Activated T-helper 1 cell treated with Interleukin-2 at 50 U/mL for 16 hours (primary cell): Measurements from ENCODE around the gene CCDC167.

Experiments
- DNase-seq: peaks from one replicate; pipeline ENCODE4 v3.0.0-alpha.2; 2020; ENCODE audit warnings: low read depth

Gene CCDC167

GRCh38 chr6:37488476-37488875 lies 11.2 kb downstream of the CCDC167 start:
- no peak for DNase-seq

GRCh38 chr6:37487591-37488380 lies 11.9 kb downstream of the CCDC167 start:
- DNase-seq = no peak

GRCh38 chr6:37486121-37486839 lies 13.4 kb downstream of the CCDC167 start:
- DNase-seq = no peak

GRCh38 chr6:37485291-37485702 lies 14.4 kb downstream of the CCDC167 start:
- no peak for DNase-seq

GRCh38 chr6:37484786-37485170 lies 14.9 kb downstream of the CCDC167 start:
- DNase-seq = no peak

GRCh38 chr6:37483917-37484785 lies 15.5 kb downstream of the CCDC167 start:
- DNase-seq = peak; percentile 65

- DNase-seq = no peak
Measured at GRCh38 chr6:37483252-37483901, 16.3 kb downstream of the CCDC167 start.

GRCh38 chr6:37482606-37483251 lies 17.0 kb downstream of the CCDC167 start:
- no peak for DNase-seq

- no peak for DNase-seq
Measured at GRCh38 chr6:37481711-37482605, 17.7 kb downstream of the CCDC167 start.

- no peak for DNase-seq
Measured at GRCh38 chr6:37480951-37481534, 18.6 kb downstream of the CCDC167 start.

GRCh38 chr6:37480118-37480736 lies 19.5 kb downstream of the CCDC167 start:
- DNase-seq = no peak

- DNase-seq = no peak
Measured at GRCh38 chr6:37479266-37479854, 20.3 kb downstream of the CCDC167 start.

GRCh38 chr6:37478827-37479226 lies 20.9 kb downstream of the CCDC167 start:
- no peak for DNase-seq

- no peak for DNase-seq
Measured at GRCh38 chr6:37477656-37478435, 21.8 kb downstream of the CCDC167 start.

GRCh38 chr6:37477191-37477590 lies 22.5 kb downstream of the CCDC167 start:
- no peak for DNase-seq

- DNase-seq = no peak
Measured at GRCh38 chr6:37474316-37474715, 25.4 kb downstream of the CCDC167 start.

GRCh38 chr6:37473364-37474095 lies 26.2 kb downstream of the CCDC167 start:
- DNase-seq = no peak

- DNase-seq = no peak
Measured at GRCh38 chr6:37467718-37468117, 32.0 kb downstream of the CCDC167 start.
